ENCODE results near the gene KCNJ6.

- no peak for TF ChIP-seq CTCF (IDR thresholded peaks at IDR 0.05)
- no peak for TF ChIP-seq POLR2AphosphoS5 (IDR thresholded peaks at IDR 0.05; ENCODE audit: low read depth, low read length)
- no peak for TF ChIP-seq EP300 (IDR thresholded peaks at IDR 0.05; ENCODE audit: borderline replicate concordance in 1 of 2, low read depth in 1 of 2, low read length in 1 of 2)
- TF ChIP-seq MAX (IDR thresholded peaks at IDR 0.05; ENCODE audit: low read depth) = no peak
- TF ChIP-seq SIN3A (IDR thresholded peaks at IDR 0.05; ENCODE audit: borderline replicate concordance, low read depth, low read length) = no peak
Observed at GRCh38 chr21:37956772-37957171, 40.5 kb upstream of the KCNJ6 start.
